K562 (cell line): Measurements from ENCODE around the gene GALE.

Source experiments
- NCOA4 ChIP-seq: fragments of 450-650 bp; IDR thresholded peaks from 2 replicates; pipeline ENCODE4 v1.6.1; 2018; ENCODE audit warnings: mild to moderate bottlenecking; ENCODE audit not compliant: partially characterized antibody
- RAD21 ChIP-seq, 2 experiments: fragments of 250-450 bp in 1 of 2; fragments of 450-650 bp in 1 of 2; sonication (Bioruptor Pico) in 1 of 2; formaldehyde crosslinking in 1 of 2; IDR thresholded peaks in 1 of 2; conservative IDR thresholded peaks in 1 of 2; 2 replicates each; pipeline versions ENCODE4 v1.4.0 to v1.8.0; 2020 to 2022; ENCODE audit warnings: mild to moderate bottlenecking in 2 of 2, moderate library complexity in 1 of 2
- ZNF76 ChIP-seq: fragments of 250-450 bp; sonication (Bioruptor Pico); IDR thresholded peaks from 2 replicates; pipeline ENCODE4 v1.4.0; 2020; ENCODE audit warnings: mild to moderate bottlenecking, moderate library complexity, borderline replicate concordance
- TF ChIP-seq, protein P1 (sequence below): sonication (generic); formaldehyde crosslinking; IDR thresholded peaks from 2 replicates; pipeline ENCODE4 v1.8.1; 2023; ENCODE audit warnings: mild to moderate bottlenecking, missing genetic modification reagents

GRCh38 chr1:23777979-23778814 lies 22.4 kb downstream of the GALE start, which contains the start of gene PITHD1:
- TF ChIP-seq, protein P1, sequence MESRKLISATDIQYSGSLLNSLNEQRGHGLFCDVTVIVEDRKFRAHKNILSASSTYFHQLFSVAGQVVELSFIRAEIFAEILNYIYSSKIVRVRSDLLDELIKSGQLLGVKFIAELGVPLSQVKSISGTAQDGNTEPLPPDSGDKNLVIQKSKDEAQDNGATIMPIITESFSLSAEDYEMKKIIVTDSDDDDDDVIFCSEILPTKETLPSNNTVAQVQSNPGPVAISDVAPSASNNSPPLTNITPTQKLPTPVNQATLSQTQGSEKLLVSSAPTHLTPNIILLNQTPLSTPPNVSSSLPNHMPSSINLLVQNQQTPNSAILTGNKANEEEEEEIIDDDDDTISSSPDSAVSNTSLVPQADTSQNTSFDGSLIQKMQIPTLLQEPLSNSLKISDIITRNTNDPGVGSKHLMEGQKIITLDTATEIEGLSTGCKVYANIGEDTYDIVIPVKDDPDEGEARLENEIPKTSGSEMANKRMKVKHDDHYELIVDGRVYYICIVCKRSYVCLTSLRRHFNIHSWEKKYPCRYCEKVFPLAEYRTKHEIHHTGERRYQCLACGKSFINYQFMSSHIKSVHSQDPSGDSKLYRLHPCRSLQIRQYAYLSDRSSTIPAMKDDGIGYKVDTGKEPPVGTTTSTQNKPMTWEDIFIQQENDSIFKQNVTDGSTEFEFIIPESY (CRISPR knock-in tag), result no peak
- TF ChIP-seq NCOA4 (no peak), RAD21 (CRISPR knock-in tag; conservative IDR thresholded peaks at IDR 0.05 in 1 of 2, IDR thresholded peaks at IDR 0.05 in 1 of 2) (0 out of 4 replicates have a peak, but pooled peaks of 1 of the 2 experiments have one; percentile 11), ZNF76 (CRISPR knock-in tag) (no peak)
